Measurements from ENCODE around the gene MYCL. TPM values are rescaled to one million over a fixed set of nuclear protein-coding genes. Genes with fewer than 3 reads are reported as not detected.

The MYCL gene
- total and polyA plus RNA-seq, 2 of the 13 experiments (the other 11 are each of a cell fraction or from before 2014, with no cell fraction given), result 0.31 to 1.7 TPM

DNA sequence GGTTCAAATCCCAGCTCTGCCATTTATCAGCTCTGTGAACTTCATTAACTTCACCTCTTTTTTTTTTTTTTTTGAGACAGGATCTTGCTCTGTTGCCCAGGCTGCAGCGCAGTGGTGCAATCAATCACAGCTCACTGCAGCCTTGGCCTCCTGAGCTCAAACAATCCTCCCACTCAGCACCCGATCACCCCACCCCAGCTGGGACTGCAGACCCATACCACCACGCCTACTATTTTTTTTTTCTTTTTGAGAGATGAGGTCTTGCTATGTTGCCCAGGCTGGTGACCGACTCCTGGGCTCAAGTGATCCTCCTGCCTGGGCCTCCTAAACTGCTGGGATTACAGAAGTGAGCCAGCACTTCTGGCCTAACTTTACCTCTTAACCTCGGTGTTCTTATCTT is 16.2 kb downstream of the MYCL start:
- WGBS (ENCODE audit: low lambda C conversion rate), result 29% methylated on average over 5 of the region's 5 CpGs
- no peak for FAIRE-seq
- Histone ChIP-seq H4K20me1 (ENCODE audit: insufficient read depth, low read length) (no peaks in the 10 kb centered on the region; the same call in 1 of the 2 replicates), H2AFZ (ENCODE audit: low read length) (no peak overlapping the region), H3K4me1 (ENCODE audit: insufficient read depth, low read length) (peaks cover 32% of the 10 kb centered on the region), H3K79me2 (ENCODE audit: insufficient read depth, low read length) (peaks cover 29% of the 10 kb centered on the region), H3K4me2 (ENCODE audit: low read depth, low read length) (no peak overlapping the region), H3K27ac (ENCODE audit: extremely low read length, insufficient read depth, low read length) (no peak overlapping the region), H3K36me3 (replicated peaks in 1 of 2; ENCODE audit: control insufficient read depth in 1 of 2, insufficient read depth in 2 of 2, low read length in 2 of 2) (no peaks in the 10 kb centered on the region), H3K27me3 (ENCODE audit: control insufficient read depth in 1 of 2, insufficient read depth in 2 of 2, low read length in 2 of 2) (no peaks in the 10 kb centered on the region; a peak in 1 of 5 replicates), H3K9ac (ENCODE audit: insufficient read depth, low read depth, low read length) (no peak overlapping the region), H3K9me3 (ENCODE audit: low read length) (no peaks in the 10 kb centered on the region), H3K4me3 (replicated peaks in 1 of 3; ENCODE audit: insufficient read depth in 1 of 3, low read depth in 2 of 3, low read length in 3 of 3) (no peak overlapping the region)
- BruUV-seq (replicated peaks), result no TSS peak
- CTCF ChIA-PET (ENCODE audit: low intra/inter-chr PET ratio, low total read pairs), result no interaction called here
- ATAC-seq, result no peak
- POLR2A ChIA-PET, result no interaction called here
- intact Hi-C loops (cut with micrococcal nuclease; ENCODE audit: unreplicated experiment) (no loop called here), in situ Hi-C loops (cut with HindIII; ENCODE audit: extremely low pct_ligation_motif_present, low pct_unique_long_range_greater_than_20kb) (no loop called here)
- no peak for DNase-seq (ENCODE audit: low spot score)
- no peak for TF ChIP-seq POLR2G (IDR thresholded peaks at IDR 0.05; ENCODE audit: low read depth, low read length)
- TF ChIP-seq, protein P1, sequence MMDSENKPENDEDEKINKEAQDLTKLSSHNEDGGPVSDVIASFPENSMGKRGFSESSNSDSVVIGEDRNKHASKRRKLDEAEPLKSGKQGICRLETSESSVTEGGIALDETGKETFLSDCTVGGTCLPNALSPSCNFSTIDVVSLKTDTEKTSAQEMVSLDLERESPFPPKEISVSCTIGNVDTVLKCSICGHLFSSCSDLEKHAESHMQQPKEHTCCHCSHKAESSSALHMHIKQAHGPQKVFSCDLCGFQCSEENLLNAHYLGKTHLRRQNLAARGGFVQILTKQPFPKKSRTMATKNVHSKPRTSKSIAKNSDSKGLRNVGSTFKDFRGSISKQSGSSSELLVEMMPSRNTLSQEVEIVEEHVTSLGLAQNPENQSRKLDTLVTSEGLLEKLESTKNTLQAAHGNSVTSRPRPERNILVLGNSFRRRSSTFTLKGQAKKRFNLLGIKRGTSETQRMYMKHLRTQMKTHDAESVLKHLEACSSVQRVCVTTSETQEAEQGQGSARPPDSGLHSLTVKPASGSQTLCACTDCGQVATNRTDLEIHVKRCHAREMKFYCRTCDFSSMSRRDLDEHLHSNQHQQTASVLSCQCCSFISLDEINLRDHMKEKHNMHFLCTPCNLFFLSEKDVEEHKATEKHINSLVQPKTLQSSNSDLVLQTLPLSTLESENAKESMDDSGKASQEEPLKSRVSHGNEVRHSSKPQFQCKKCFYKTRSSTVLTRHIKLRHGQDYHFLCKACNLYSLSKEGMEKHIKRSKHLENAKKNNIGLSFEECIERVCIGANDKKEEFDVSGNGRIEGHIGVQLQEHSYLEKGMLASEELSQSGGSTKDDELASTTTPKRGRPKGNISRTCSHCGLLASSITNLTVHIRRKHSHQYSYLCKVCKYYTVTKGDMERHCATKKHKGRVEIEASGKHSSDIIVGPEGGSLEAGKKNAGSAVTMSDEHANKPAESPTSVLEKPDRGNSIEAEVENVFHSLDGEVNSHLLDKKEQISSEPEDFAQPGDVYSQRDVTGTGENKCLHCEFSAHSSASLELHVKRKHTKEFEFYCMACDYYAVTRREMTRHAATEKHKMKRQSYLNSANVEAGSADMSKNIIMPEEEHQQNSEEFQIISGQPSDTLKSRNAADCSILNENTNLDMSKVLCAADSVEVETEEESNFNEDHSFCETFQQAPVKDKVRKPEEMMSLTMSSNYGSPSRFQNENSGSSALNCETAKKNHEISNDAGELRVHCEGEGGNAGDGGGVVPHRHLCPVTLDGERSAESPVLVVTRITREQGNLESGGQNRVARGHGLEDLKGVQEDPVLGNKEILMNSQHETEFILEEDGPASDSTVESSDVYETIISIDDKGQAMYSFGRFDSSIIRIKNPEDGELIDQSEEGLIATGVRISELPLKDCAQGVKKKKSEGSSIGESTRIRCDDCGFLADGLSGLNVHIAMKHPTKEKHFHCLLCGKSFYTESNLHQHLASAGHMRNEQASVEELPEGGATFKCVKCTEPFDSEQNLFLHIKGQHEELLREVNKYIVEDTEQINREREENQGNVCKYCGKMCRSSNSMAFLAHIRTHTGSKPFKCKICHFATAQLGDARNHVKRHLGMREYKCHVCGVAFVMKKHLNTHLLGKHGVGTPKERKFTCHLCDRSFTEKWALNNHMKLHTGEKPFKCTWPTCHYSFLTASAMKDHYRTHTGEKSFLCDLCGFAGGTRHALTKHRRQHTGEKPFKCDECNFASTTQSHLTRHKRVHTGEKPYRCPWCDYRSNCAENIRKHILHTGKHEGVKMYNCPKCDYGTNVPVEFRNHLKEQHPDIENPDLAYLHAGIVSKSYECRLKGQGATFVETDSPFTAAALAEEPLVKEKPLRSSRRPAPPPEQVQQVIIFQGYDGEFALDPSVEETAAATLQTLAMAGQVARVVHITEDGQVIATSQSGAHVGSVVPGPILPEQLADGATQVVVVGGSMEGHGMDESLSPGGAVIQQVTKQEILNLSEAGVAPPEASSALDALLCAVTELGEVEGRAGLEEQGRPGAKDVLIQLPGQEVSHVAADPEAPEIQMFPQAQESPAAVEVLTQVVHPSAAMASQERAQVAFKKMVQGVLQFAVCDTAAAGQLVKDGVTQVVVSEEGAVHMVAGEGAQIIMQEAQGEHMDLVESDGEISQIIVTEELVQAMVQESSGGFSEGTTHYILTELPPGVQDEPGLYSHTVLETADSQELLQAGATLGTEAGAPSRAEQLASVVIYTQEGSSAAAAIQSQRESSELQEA (CRISPR knock-in tag; IDR thresholded peaks at IDR 0.05; ENCODE audit: not compliant biosample characterization), result no peak
- TF ChIP-seq GFI1 (CRISPR knock-in tag; IDR thresholded peaks at IDR 0.05; ENCODE audit: borderline replicate concordance), result 0 out of 2 replicates have a peak, but pooled peaks have one; percentile 34
- TF ChIP-seq ELF1 (CRISPR knock-in tag; IDR thresholded peaks at IDR 0.05), result no peak
- no peak for TF ChIP-seq RCOR2 (CRISPR knock-in tag; IDR thresholded peaks at IDR 0.05)
- TF ChIP-seq, protein P2, sequence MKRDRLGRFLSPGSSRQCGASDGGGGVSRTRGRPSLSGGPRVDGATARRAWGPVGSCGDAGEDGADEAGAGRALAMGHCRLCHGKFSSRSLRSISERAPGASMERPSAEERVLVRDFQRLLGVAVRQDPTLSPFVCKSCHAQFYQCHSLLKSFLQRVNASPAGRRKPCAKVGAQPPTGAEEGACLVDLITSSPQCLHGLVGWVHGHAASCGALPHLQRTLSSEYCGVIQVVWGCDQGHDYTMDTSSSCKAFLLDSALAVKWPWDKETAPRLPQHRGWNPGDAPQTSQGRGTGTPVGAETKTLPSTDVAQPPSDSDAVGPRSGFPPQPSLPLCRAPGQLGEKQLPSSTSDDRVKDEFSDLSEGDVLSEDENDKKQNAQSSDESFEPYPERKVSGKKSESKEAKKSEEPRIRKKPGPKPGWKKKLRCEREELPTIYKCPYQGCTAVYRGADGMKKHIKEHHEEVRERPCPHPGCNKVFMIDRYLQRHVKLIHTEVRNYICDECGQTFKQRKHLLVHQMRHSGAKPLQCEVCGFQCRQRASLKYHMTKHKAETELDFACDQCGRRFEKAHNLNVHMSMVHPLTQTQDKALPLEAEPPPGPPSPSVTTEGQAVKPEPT (CRISPR knock-in tag; IDR thresholded peaks at IDR 0.05; ENCODE audit: low read depth), result no peak
- TF ChIP-seq, protein P3, sequence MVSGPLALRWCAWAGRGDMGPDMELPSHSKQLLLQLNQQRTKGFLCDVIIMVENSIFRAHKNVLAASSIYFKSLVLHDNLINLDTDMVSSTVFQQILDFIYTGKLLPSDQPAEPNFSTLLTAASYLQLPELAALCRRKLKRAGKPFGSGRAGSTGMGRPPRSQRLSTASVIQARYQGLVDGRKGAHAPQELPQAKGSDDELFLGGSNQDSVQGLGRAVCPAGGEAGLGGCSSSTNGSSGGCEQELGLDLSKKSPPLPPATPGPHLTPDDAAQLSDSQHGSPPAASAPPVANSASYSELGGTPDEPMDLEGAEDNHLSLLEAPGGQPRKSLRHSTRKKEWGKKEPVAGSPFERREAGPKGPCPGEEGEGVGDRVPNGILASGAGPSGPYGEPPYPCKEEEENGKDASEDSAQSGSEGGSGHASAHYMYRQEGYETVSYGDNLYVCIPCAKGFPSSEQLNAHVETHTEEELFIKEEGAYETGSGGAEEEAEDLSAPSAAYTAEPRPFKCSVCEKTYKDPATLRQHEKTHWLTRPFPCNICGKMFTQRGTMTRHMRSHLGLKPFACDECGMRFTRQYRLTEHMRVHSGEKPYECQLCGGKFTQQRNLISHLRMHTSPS (CRISPR knock-in tag; IDR thresholded peaks at IDR 0.05; ENCODE audit: low read depth), result no peak
- TF ChIP-seq, protein P4, sequence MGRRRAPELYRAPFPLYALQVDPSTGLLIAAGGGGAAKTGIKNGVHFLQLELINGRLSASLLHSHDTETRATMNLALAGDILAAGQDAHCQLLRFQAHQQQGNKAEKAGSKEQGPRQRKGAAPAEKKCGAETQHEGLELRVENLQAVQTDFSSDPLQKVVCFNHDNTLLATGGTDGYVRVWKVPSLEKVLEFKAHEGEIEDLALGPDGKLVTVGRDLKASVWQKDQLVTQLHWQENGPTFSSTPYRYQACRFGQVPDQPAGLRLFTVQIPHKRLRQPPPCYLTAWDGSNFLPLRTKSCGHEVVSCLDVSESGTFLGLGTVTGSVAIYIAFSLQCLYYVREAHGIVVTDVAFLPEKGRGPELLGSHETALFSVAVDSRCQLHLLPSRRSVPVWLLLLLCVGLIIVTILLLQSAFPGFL (CRISPR knock-in tag; IDR thresholded peaks at IDR 0.05), result no peak
- TF ChIP-seq YY1 (IDR thresholded peaks at IDR 0.05; ENCODE audit: insufficient read depth, insufficient replicate concordance, low read depth, low read length), result no peak
- TF ChIP-seq, protein P5, sequence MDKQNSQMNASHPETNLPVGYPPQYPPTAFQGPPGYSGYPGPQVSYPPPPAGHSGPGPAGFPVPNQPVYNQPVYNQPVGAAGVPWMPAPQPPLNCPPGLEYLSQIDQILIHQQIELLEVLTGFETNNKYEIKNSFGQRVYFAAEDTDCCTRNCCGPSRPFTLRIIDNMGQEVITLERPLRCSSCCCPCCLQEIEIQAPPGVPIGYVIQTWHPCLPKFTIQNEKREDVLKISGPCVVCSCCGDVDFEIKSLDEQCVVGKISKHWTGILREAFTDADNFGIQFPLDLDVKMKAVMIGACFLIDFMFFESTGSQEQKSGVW (CRISPR knock-in tag; IDR thresholded peaks at IDR 0.05; ENCODE audit: borderline replicate concordance), result no peak
